ENCODE results near the gene RDH13.
"Not testable (repeated sequence)": the region's sequence is repeated elsewhere in the genome, so short reads cannot be mapped to it uniquely, and the experiment has no call there.

RDH13 gene

DNA sequence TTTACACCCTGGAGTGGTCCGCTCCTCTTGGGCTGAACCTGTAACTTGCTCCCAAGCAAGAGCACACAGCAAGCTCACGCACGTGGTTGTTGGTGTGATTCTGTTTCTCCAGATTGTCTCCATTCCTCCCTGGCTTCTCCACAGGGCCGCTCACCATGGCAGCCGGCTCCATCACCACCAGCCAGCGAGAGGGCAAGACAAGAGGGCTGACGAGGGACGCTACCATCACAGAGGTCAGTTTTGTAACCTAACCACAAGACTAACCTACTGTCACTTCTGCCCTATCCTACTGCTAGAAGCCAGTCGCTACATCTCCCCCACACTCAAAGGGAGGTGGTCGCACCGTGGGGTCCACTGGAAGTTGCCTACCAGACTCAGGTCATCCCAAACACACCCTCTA lies 20.3 kb downstream of the RDH13 start:
- no peak for DNase-seq

- DNase-seq, result no peak
These were observed 20.6 kb downstream of the RDH13 start for GRCh38 chr19:55042344-55042678.

DNA sequence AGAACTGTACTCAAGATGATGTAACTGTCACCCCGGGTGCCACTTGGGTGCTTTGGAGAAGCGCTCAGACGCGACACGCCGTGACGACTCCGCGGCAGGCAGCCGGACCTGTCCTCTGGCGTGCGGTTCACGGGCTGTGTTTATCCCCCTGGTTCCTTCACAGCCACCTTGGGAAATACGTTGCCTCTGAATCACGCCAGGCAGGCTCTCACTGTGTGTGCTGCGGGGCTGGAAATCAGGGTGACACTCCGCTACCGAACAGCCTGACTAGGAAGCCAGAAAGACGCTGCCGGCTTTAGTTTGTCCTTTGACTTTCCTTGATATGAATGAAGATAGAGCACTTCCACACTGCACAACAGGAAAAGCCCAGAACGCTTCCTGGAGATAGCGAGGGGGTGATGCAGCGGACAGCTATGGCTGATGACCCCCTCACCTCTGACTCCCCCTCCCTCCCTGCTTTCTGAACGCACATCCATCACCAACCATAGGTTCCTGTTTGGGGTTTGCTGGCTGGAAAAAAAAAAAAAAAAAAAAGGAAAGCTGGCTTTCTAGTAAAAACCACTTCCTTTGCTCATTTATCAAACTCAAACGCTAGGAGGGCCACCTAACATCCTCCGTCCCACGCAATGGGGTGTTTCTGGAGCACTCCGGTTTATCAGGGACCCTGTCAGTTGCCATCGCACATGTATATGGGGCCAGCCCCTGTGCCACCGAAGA lies 21.2 kb downstream of the RDH13 start:
- DNase-seq, result no peak

DNA sequence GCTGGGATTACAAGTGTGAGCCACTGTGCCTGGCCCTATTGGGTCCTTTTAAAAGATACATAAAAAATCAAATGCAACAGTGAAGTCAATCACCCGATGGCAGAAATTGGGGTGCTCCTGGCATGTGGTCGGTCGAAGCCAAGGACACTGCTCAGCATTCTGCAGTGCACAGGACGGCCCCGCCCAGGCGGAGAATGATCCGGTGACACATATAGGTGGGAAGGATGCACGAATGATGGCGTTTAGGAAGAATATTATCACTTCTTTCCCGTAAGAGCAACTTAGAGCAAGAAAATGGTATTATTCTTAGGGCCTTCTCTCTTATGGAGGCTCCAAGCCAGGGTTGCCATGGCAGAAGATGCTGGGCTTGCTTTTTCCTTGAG lies 21.7 kb downstream of the RDH13 start:
- DNase-seq, result no peak

DNA sequence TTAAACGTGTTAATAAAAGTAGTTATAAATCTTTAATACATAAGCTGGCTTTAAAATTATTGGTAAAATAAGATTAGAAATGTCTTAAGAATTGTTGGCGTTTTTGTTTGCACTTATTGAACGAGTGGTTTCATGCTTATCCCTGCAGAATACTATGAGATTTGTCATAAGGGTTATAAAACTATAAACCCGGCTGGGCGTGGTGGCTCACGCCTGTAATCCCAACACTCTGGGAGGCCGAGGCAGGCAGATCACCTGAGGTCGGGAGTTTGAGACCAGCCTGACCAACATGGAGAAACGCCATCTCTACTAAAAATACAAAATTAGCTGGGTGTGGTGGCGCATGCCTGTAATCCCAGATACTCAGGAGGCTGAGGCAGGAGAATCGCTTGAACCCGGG lies 22.3 kb downstream of the RDH13 start:
- not testable (repeated sequence) for DNase-seq

GRCh38 chr19:55037603-55038002 lies 25.3 kb downstream of the RDH13 start:
- DNase-seq, result not testable (repeated sequence)

GRCh38 chr19:55036058-55036457 lies 26.9 kb downstream of the RDH13 start:
- DNase-seq, result no peak

- DNase-seq, result no peak
These were observed 28.2 kb downstream of the RDH13 start for GRCh38 chr19:55034751-55035150.

DNA sequence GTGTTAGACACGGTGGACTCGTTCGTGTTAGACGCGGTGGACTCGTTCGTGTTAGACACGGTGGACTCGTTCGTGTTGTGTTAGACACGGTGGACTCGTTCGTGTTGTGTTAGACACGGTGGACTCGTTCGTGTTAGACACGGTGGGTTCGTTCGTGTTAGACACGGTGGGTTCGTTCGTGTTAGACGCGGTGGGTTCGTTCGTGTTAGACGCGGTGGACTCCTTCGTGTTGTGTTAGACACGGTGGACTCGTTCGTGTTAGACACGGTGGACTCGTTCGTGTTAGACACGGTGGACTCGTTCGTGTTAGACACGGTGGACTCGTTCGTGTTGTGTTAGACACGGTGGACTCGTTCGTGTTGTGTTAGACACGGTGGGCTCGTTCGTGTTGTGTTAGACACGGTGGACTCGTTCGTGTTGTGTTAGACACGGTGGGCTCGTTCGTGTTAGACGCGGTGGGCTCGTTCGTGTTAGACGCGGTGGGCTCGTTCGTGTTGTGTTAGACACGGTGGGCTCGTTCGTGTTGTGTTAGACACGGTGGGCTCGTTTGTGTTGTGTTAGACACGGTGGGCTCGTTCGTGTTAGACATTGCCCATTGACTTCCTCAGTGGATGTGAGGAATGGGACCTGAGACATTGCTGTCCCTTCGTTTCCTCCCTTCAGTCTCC lies 29.8 kb downstream of the RDH13 start:
- not testable (repeated sequence) for DNase-seq

DNA sequence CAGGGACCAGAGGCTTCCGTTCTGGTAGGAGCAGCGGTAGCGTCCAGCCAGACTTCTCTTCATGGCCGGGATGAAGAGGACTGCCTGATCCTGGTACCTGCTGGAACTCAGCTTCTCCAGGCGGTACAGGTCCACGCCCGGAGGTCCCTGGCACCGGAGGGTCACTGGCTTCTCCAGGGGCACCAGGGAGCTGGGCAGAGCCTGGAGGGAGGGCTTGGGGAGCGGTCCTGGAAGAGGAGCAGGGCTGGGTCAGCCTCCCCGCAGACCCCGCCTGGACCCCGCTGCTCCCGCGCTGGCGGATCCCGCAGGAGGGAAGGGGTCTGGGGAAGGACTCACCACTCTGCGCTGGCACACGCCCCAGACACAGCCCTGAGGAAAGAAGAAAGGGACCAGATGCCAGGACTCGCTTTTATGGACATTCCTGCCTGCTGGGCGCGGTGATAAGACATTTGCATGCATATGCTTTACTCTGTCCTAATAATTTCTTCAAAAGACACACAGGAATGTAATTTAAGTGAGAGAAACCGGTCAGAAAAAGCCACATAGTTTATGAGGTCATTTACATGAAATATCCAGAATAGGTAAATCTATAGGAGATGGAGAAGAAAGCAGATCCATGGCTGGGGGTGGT lies 30.7 kb downstream of the RDH13 start:
- DNase-seq, result no peak

DNA sequence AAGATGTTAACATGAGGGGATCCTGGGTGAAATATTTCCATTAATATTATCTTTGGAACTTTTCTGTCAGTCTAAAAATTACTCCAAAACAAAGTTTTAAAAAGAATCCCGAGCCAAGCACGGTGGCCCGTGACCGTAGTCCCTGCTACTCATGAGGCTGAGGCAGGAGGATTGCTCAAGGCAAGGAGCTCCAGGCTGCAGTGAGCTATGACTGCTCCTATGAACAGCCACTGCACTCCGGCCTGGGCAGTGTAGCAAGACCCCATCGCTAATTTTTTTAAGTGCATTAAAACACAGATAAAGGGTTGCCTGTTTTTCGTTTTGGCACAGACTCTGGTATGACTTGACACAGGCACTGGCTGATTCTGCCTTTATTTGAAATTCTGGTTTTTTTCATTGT lies 31.8 kb downstream of the RDH13 start:
- DNase-seq, result no peak

DNA sequence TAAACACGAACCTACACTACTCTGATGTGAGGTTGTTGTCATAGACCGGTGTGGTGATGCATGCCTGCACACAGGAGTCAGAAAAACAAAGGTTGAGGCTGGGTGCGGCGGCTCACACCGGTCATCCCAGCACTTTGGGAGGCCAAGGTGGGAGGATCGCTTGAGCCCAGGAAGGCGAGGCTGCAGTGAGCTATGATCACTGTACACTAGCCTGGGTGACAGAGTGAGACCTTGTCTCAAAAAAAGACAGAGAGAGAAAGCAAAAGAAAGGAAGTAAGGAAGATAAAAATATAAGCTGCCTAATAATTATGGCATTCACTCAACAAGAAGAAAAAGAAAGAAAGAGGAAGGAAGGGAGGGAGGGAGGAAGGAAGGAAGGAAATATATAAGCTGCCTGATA lies 34.2 kb downstream of the RDH13 start:
- DNase-seq, result no peak

- DNase-seq, result no peak
These were observed 35.2 kb downstream of the RDH13 start for GRCh38 chr19:55027472-55028337.

DNA sequence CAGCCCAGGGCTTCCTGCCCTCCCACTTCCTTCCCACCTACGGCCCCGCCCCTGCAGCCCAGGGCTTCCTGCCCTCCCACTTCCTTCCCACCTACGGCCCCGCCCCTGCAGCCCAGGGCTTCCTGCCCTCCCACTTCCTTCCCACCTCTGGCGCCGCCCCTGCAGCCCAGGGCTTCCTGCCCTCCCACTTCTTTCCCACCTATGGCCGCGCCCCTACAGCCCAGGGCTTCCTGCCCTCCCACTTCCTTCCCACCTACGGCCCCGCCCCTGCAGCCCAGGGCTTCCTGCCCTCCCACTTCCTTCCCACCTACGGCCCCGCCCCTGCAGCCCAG lies 35.8 kb downstream of the RDH13 start:
- DNase-seq, result not testable (repeated sequence)

DNA sequence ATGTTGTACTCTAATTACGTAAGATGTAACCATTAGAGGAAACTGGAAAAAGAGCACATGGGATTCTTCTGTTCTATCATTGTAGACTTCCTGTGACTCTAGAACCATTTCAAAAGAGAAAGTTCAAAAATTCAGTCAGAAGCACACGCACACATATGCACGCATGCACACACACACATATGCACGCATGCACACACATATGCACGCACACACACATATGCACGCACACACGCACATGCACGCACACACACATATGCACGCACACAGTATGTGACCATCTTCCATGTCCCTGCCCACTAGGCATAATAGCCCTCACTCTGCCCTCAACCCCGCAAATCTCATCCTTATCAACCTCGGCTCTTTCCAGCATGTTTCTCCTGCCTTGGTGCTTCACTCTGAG lies 38.8 kb downstream of the RDH13 start:
- no peak for DNase-seq

GRCh38 chr19:55020351-55020750 lies 42.6 kb downstream of the RDH13 start:
- DNase-seq, result not testable (repeated sequence)

DNA sequence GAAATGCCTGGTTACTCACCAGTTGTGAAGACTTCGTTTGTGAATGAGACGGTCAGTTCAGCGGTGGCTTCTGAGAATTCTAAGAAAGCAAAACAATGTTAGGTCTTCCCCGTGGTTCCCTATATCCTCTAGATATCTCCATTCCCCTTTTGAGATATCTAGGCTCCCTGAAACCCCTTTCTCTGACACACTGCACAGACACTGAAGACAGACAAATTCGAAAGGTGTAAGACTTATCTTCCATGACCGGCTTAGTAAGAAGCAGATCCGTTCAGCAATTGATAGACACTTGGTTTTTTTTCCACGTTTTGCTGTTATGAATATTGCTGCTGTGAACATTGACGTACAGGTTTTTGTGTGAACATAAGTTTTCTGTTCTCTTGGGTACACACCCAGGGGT lies 44.3 kb downstream of the RDH13 start:
- DNase-seq, result no peak

- no peak for DNase-seq
These were observed 44.7 kb downstream of the RDH13 start for GRCh38 chr19:55018216-55018615.

GRCh38 chr19:55016017-55016416 lies 46.9 kb downstream of the RDH13 start:
- no peak for DNase-seq

DNA sequence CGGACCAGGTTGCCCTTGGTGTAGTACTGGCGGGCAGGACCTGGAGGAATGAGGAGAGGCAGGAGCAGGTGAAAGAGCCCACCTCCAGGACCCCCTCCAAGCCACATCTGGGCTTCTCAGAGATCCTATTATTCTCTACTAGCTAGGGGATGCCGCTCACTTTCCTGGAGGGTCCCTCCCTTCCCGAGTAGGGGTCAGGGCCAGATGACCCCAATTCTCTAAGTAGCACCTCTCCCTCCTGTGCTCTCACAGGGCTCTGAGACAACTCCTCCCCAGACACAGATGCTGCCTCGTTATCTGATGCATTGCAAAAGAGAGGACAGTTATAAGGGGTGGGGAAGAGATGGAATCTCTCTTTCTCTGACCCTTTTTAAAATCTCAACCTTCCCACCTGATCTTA lies 47.8 kb downstream of the RDH13 start:
- DNase-seq, result no peak

- no peak for DNase-seq
These were observed 48.2 kb downstream of the RDH13 start for GRCh38 chr19:55014714-55015113.

DNA sequence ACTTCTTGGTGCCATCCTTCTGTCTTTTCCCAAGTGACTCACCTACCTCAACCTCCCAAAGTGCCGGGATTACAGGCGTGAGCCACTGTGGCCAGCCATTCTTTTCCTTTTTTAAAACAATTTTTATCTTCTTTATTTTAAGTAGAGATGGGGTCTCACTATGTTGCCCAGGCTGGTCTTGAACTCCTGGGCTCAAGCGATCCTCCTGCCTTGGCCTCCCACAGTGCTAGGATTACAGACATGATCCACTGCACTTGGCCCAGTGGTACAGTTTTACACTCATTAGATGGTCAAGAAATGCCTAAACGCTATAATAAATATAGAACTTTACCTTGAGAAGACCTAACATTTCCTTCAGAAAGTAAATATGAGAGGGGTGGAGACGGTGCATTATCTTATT lies 49.4 kb downstream of the RDH13 start:
- no peak for DNase-seq

GRCh38 chr19:55012306-55012705 lies 50.6 kb downstream of the RDH13 start:
- no peak for DNase-seq

DNA sequence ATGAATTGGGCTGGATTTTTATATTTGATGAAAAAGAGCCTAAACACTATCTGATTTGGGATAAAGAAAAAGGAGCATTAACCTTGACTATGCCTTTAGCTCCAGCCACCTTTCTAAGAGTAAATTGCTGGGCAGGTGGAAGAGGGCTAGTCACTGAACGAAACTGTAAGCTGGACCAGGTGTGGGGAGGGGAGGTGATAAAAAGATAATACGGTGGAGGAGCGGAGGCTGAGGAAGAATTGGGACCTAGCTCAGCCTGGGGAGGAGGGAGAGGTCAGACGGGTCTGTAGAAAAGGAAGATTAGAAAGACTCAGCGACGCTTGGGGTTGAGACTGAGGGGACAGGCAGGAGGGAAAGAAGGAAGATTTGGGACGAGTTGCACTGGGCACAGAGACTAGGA lies 52.4 kb downstream of the RDH13 start:
- not testable (repeated sequence) for DNase-seq
